Measurements from ENCODE around the gene GRAP2.

GRCh38 chr22:39935116-39935515 lies 34.2 kb downstream of the GRAP2 start:
- no peak for TF ChIP-seq CTCF (IDR thresholded peaks at IDR 0.05)
- no peak for TF ChIP-seq POLR2A (IDR thresholded peaks at IDR 0.05)

Measured in Peyer's patch (tissue), 4 donors.